Endothelial cell of umbilical vein (primary cell): ENCODE data around the gene PLXDC2. TPM values are rescaled to one million over a fixed set of nuclear protein-coding genes. Genes with fewer than 3 reads are reported as not detected.
"Not testable (repeated sequence)": the region's sequence is repeated elsewhere in the genome, so short reads cannot be mapped to it uniquely, and the experiment has no call there.

Experiments used
- BruUV-seq: library from RNA; stranded (reverse); fragments of 400-500 nt; replicated peaks from 2 replicates; lab custom pipeline; 2021; lab: Mats Ljungman, UMichigan
- CTCF ChIA-PET: fragments of 300-600, 350-600 bp; sonication (Branson Sonifier 250); formaldehyde crosslinking; loops from one replicate; lab custom pipeline; 2021; ENCODE audit warnings: antibody characterized with exemption, inconsistent platforms; lab: Charles Lee
- POLR2A ChIA-PET: fragments of 300-600, 350-600 bp; sonication (Branson Sonifier 250); formaldehyde crosslinking; loops from one replicate; lab custom pipeline; 2021; ENCODE audit warnings: antibody characterized with exemption, inconsistent platforms; lab: Charles Lee
- DNase-seq: peaks from one replicate; pipeline ENCODE4 v3.0.0-alpha.2; 2011; ENCODE audit warnings: low read depth, low spot score
- FAIRE-seq: peaks from 2 replicates; lab custom pipeline; 2011; peaks lifted over from hg19 to GRCh38; lab: Jason Lieb, UNC
- H2AFZ ChIP-seq: 2 replicates; pipeline ENCODE4 v1.6.0; 2012; ENCODE audit warnings: low read depth, low read length, control low read depth, inconsistent platforms
- H3K27ac ChIP-seq: 2 replicates; pipeline ENCODE4 v1.5.1; 2011; ENCODE audit warnings: low read depth, mild to moderate bottlenecking, control low read depth, low read length, moderate library complexity; ENCODE audit not compliant: insufficient read depth
- H3K27me3 ChIP-seq, 2 experiments: 2 replicates each; pipeline versions ENCODE4 v1.6.0 to v1.6.1; 2011; ENCODE audit warnings: low read length in 2 of 2, mixed read lengths in 1 of 2; ENCODE audit not compliant: control insufficient read depth in 2 of 2, insufficient read depth in 2 of 2
- H3K36me3 ChIP-seq, 2 experiments: 2 replicates in 1 of 2; 3 replicates in 1 of 2; pipeline ENCODE4 v1.5.1; 2011; ENCODE audit warnings: low read length in 2 of 2, mild to moderate bottlenecking in 1 of 2, moderate library complexity in 1 of 2; ENCODE audit not compliant: control insufficient read depth in 2 of 2, insufficient read depth in 2 of 2; ENCODE audit errors: extremely low read depth in 1 of 2
- H3K4me1 ChIP-seq: 3 replicates; pipeline ENCODE4 v1.5.1; 2011; ENCODE audit warnings: mild to moderate bottlenecking, low read length; ENCODE audit not compliant: control insufficient read depth, insufficient read depth; ENCODE audit errors: extremely low read depth
- H3K4me2 ChIP-seq: 2 replicates; pipeline ENCODE4 v1.6.1; 2011; ENCODE audit warnings: low read length, control low read depth, mixed read lengths; ENCODE audit not compliant: insufficient read depth
- H3K4me3 ChIP-seq, 3 experiments: fragments of 200-600 bp in 1 of 3; sonication (generic), shearing (Covaris generic) in 1 of 3; replicated peaks in 1 of 3; 2 replicates each; pipeline ENCODE4 v1.5.1; 2011 to 2016; ENCODE audit warnings: control low read depth in 3 of 3, low read length in 3 of 3, mild to moderate bottlenecking in 2 of 3, inconsistent platforms in 1 of 3, low read depth in 1 of 3, moderate library complexity in 1 of 3; ENCODE audit not compliant: insufficient read depth in 1 of 3
- H3K79me2 ChIP-seq: 2 replicates; pipeline ENCODE4 v1.6.0; 2012; ENCODE audit warnings: low read length, inconsistent platforms; ENCODE audit not compliant: control insufficient read depth, insufficient read depth
- H3K9ac ChIP-seq: replicated peaks from 2 replicates; pipeline ENCODE3; 2011; ENCODE audit warnings: low read length, control low read depth; ENCODE audit not compliant: insufficient read depth; ENCODE audit errors: extremely low read depth
- H3K9me1 ChIP-seq: replicated peaks from 3 replicates; pipeline ENCODE4 v1.6.0; 2011; ENCODE audit warnings: mild to moderate bottlenecking, low read length; ENCODE audit not compliant: control insufficient read depth, insufficient read depth; ENCODE audit errors: extremely low read depth
- H3K9me3 ChIP-seq: replicated peaks from 2 replicates; pipeline ENCODE4 v1.5.1; 2012; ENCODE audit warnings: low read length, inconsistent platforms; ENCODE audit not compliant: control insufficient read depth, insufficient read depth
- H4K20me1 ChIP-seq: replicated peaks from 2 replicates; pipeline ENCODE3; 2011; ENCODE audit warnings: mild to moderate bottlenecking, low read length; ENCODE audit not compliant: control insufficient read depth, insufficient read depth; ENCODE audit errors: extremely low read depth
- EZH2 ChIP-seq: IDR thresholded peaks from 2 replicates; pipeline ENCODE4 v1.6.1; 2012; ENCODE audit warnings: borderline replicate concordance, low read depth, mild to moderate bottlenecking, moderate library complexity, low read length, inconsistent platforms; ENCODE audit not compliant: severe bottlenecking
- FOS ChIP-seq: IDR thresholded peaks from 2 replicates; pipeline ENCODE4 v1.6.1; 2011; ENCODE audit warnings: mild to moderate bottlenecking, low read length, moderate library complexity, borderline replicate concordance; ENCODE audit not compliant: insufficient read depth
- GATA2 ChIP-seq: IDR thresholded peaks from 2 replicates; pipeline ENCODE4 v1.7.0; 2011; ENCODE audit warnings: low read depth, mild to moderate bottlenecking, moderate library complexity, mixed read lengths, low read length; ENCODE audit not compliant: insufficient read length, insufficient read depth
- JUN ChIP-seq: IDR thresholded peaks from 2 replicates; pipeline ENCODE4 v1.6.1; 2011; ENCODE audit warnings: borderline replicate concordance, low read depth; ENCODE audit not compliant: insufficient read length, insufficient read depth
- MAX ChIP-seq: IDR thresholded peaks from 2 replicates; pipeline ENCODE4 v1.6.1; 2011; ENCODE audit not compliant: insufficient read depth, insufficient read length
- MYC ChIP-seq: IDR thresholded peaks from one replicate; pipeline ENCODE4 v1.6.1; 2011; ENCODE audit warnings: mild to moderate bottlenecking, low read depth, low read length
- POLR2A ChIP-seq: IDR thresholded peaks from 2 replicates; pipeline ENCODE4 v1.6.1; 2012; ENCODE audit warnings: low read depth, mild to moderate bottlenecking, control low read depth, low read length
- POLR2AphosphoS5 ChIP-seq: IDR thresholded peaks from 2 replicates; pipeline ENCODE4 v1.6.1; 2012; ENCODE audit warnings: low read depth, mild to moderate bottlenecking, control low read depth, low read length, moderate library complexity; ENCODE audit not compliant: insufficient read depth
- dilution Hi-C: fragments of 300-500 bp; cut with MboI; formaldehyde crosslinking; loops from one replicate; pipeline ENCODE4 v1.15.0; 2019; ENCODE audit warnings: low sequenced_read_pairs; ENCODE audit not compliant: extremely low pct_ligation_motif_present
- intact Hi-C: fragments of 100-400 bp; cut with micrococcal nuclease; formaldehyde crosslinking; loops from one replicate; pipeline ENCODE4 v1.10.0; 2022
- polyA plus RNA-seq, 4 experiments: library from polyadenylated mRNA; depleted of rRNA in 3 of 4; stranded (reverse) in 3 of 4; unstranded in 1 of 4; fragments of >200 nt; gene quantifications; 2 replicates each; pipeline versions ENCODE4 v1.2.1 to v1.2.3, GENCODE V29; 2011 to 2012; ENCODE audit warnings: missing spikeins in 1 of 4
- total RNA-seq: library from RNA; stranded (reverse); gene quantifications from 2 replicates; pipeline ENCODE4 v1.2.3, GENCODE V29; 2021
- TF ChIP-seq, protein P1 (sequence below), 2 donors: IDR thresholded peaks; 1 replicate in 1 of 2; 2 replicates in 1 of 2; pipeline ENCODE4 v1.5.1; 2011; ENCODE audit warnings: low read length in 2 of 2, mild to moderate bottlenecking in 2 of 2, moderate library complexity in 2 of 2, control low read depth in 1 of 2, inconsistent platforms in 1 of 2, low read depth in 1 of 2; ENCODE audit not compliant: insufficient read depth in 1 of 2; ENCODE audit errors: extremely low read depth in 1 of 2

The PLXDC2 gene
- total and polyA plus RNA-seq, 2 donors (not counting 3 experiments of a cell fraction or from before 2014, with no cell fraction given), result 0.32 to 1.2 TPM

GRCh38 chr10:20207653-20208052, 391.4 kb downstream of the PLXDC2 start:
- H3K27ac ChIP-seq, result no peak overlapping the region
- no peaks in the 10 kb centered on the region for H3K9me3 ChIP-seq
- no peaks in the 10 kb centered on the region for H3K27me3 ChIP-seq
- H2AFZ ChIP-seq, result no peak overlapping the region
- H3K4me1 ChIP-seq, result no peaks in the 10 kb centered on the region
- no peaks in the 10 kb centered on the region for H3K36me3 ChIP-seq
- no peak for TF ChIP-seq MAX
- TF ChIP-seq EZH2, result no peak
- TF ChIP-seq POLR2A, result no peak
- no peak for TF ChIP-seq MYC
- TF ChIP-seq FOS, result no peak
- no peak for TF ChIP-seq GATA2
- TF ChIP-seq, protein P1, sequence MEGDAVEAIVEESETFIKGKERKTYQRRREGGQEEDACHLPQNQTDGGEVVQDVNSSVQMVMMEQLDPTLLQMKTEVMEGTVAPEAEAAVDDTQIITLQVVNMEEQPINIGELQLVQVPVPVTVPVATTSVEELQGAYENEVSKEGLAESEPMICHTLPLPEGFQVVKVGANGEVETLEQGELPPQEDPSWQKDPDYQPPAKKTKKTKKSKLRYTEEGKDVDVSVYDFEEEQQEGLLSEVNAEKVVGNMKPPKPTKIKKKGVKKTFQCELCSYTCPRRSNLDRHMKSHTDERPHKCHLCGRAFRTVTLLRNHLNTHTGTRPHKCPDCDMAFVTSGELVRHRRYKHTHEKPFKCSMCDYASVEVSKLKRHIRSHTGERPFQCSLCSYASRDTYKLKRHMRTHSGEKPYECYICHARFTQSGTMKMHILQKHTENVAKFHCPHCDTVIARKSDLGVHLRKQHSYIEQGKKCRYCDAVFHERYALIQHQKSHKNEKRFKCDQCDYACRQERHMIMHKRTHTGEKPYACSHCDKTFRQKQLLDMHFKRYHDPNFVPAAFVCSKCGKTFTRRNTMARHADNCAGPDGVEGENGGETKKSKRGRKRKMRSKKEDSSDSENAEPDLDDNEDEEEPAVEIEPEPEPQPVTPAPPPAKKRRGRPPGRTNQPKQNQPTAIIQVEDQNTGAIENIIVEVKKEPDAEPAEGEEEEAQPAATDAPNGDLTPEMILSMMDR (IDR thresholded peaks at IDR 0.05; ENCODE audit: extremely low read depth in 1 of 2, insufficient read depth in 1 of 2, low read depth in 1 of 2, low read length in 2 of 2), result no peak
- no peak for TF ChIP-seq POLR2AphosphoS5
- no peak for TF ChIP-seq JUN
- ChIA-PET CTCF (no interaction called here), POLR2A (no interaction called here)
- H3K9ac ChIP-seq, result no peak overlapping the region
- H3K79me2 ChIP-seq, result no peaks in the 10 kb centered on the region
- no peak overlapping the region for H3K4me2 ChIP-seq
- DNase-seq, result no peak
- dilution Hi-C loops, result no loop called here
- intact Hi-C loops, result no loop called here
- no peak for FAIRE-seq
- H3K4me3 ChIP-seq, result no peak overlapping the region
- H3K9me1 ChIP-seq, result no peaks in the 10 kb centered on the region
- BruUV-seq, result no TSS peak
- no peaks in the 10 kb centered on the region for H4K20me1 ChIP-seq

DNA sequence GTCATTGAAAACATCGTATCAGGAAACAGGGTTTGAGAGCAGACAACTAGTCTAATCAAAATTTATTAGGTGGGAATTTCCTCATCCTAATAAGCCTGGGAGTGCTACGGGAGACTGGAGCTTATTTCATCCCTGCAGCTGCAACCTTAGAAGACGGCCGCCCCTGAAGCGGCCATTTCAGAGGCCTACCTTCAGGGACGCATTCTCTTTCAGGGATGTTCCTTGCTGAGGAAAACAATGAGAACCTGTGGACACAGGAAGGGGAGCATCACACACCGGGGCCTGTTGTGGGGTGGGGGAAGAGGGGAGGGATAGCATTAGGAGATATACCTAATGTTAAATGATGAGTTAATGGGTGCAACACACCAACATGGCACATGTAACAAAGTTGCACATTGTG, 392.9 kb downstream of the PLXDC2 start:
- CTCF ChIA-PET, H4K20me1 ChIP-seq, DNase-seq: not testable (repeated sequence)

More for the DNA sequence above, 392.9 kb downstream of the PLXDC2 start:
- H3K27me3 ChIP-seq, BruUV-seq, H3K79me2 ChIP-seq, H2AFZ ChIP-seq, H3K4me3 ChIP-seq, H3K9me1 ChIP-seq, FAIRE-seq, H3K9ac ChIP-seq, H3K36me3 ChIP-seq, dilution Hi-C loops, H3K4me1 ChIP-seq, H3K27ac ChIP-seq, H3K4me2 ChIP-seq, POLR2A ChIA-PET, H3K9me3 ChIP-seq, intact Hi-C loops: not testable (repeated sequence)
